Fibroblast of the aortic adventitia (primary cell): ENCODE measurements around the gene CHST9. TPM values are rescaled to one million over a fixed set of nuclear protein-coding genes. Genes with fewer than 3 reads are reported as not detected.
A peak's percentile ranks its signal among the peaks of the same experiment; 100 is the strongest.

Source experiments
- DNase-seq: peaks from one replicate; pipeline ENCODE4 v3.0.0-alpha.2; 2010; ENCODE audit warnings: low read depth
- H3K4me3 ChIP-seq: 2 replicates; pipeline ENCODE4 v1.5.1; 2011; ENCODE audit warnings: low read depth, mild to moderate bottlenecking, control low read depth, low read length, moderate library complexity
- CTCF ChIP-seq: IDR thresholded peaks from 2 replicates; pipeline ENCODE4 v1.5.1; 2011; ENCODE audit warnings: mild to moderate bottlenecking, low read length, control low read depth, inconsistent platforms; ENCODE audit not compliant: insufficient read depth
- total RNA-seq: library from RNA; depleted of rRNA; stranded (reverse); fragments of >200 nt; gene quantifications from 2 replicates; pipeline ENCODE4 v1.2.3, GENCODE V29; 2012; ENCODE audit warnings: low replicate concordance

The CHST9 gene
- total RNA-seq, 1 donor: not detected

- DNase-seq: no peak
- no peak for TF ChIP-seq CTCF
- no peak overlapping the region for H3K4me3 ChIP-seq
Measured at GRCh38 chr18:27009293-27009692, 175.8 kb downstream of the CHST9 start.

GRCh38 chr18:27008575-27008974, 176.5 kb downstream of the CHST9 start:
- H3K4me3 ChIP-seq: no peak overlapping the region
- TF ChIP-seq CTCF: no peak
- no peak for DNase-seq

GRCh38 chr18:27007880-27008279, 177.2 kb downstream of the CHST9 start:
- no peak for DNase-seq
- no peak for TF ChIP-seq CTCF
- H3K4me3 ChIP-seq: no peak overlapping the region

DNA sequence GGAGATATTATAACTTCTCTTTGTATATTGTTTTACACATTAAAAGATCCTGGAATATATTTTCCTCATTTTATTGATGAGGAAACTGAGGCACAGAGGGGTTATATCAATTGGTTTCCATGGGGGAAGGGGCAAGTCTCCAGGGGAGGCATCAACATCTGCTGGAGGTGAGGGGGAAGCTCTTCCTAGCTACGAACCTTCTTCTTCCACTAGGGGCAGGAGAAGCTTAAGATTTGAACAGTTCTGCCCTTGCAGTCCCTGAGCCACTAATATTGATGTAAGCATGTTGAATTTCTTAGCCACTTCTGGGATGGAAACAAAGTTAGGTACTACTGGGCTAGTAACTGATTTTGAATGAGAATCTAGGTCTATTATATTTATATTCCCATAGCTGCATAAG, 179.5 kb downstream of the CHST9 start:
- H3K4me3 ChIP-seq: no peak overlapping the region
- TF ChIP-seq CTCF: peak; percentile 38
- DNase-seq: peak; percentile 0

DNA sequence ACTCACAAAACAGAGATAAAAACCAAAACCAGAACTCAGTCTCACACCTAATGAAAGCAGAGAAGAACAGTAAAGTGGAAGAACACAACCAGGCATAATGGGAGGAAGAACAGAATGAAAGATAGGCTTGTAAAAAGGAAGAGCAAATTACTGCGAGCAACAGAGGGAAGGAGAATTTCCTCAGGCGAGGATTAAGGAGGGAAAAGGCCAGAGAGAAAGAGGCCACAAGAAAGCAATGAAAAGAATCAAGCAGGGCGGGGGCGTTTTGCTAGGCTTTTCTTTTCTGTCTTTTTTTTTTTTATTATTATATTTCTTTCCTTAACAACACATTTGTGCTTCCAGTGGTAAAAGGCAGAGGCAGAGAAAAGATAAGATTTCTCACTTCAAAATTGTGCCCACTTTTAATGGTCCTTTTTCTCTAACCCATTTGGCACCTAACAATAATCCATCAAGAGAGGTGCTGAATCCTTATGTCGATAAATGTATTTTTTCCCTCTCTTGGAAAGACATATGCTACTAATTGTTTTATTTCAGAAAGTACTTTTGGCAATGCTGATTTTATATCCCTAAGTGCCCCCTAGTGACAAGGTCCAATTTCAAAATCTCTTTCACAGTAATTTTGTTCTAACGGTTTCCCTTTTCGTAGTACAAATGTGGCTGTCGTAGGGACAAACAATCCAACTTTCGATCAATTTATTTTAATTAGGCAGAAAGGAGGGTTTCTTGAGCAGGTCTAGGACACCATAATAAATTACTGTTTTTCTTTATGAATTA, 180.9 kb downstream of the CHST9 start:
- TF ChIP-seq CTCF: peak; percentile 41
- H3K4me3 ChIP-seq: no peak overlapping the region
- DNase-seq: peak; percentile 29

DNA sequence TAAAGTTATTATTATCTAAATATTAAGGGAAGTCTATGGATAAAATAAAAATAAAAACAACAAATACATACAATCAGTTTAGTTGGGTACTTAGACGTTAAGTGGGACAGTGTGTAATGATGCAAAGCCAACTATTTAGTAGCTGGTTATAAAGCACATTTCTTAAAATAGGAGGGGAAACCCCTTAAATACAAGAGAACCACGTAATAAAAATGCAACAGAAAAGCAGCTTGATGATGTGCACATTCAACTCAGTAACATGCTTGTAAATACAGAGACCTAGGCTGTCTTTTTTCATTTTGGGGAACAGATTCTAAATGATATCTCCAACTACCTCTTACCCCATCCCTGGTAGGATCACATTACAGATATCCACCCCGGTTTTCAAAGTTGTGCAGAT, 185.3 kb downstream of the CHST9 start:
- TF ChIP-seq CTCF: no peak
- no peak for DNase-seq
- H3K4me3 ChIP-seq: no peak overlapping the region

DNA sequence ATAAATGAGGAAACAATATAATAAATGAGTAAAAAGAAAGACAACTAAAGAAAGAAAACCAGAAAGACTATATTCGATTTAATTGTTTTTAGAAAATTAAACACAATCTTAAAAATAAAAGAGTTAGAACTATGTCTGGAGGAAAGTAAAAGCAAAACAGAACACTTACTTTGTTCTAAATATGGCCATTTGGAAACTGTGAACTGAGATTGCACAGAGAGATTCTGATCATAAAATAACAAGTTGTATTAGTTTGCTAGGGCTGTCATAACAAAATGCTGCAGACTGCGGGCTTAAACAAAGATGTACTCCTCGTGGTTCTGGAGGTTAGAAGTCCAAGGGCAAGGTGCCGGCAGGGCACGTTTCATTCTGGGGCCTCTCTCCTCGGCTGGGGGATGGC, 191.5 kb downstream of the CHST9 start:
- no peak overlapping the region for H3K4me3 ChIP-seq
- TF ChIP-seq CTCF: no peak
- DNase-seq: no peak
